GM23248 (cell line): ENCODE results near the gene PTPRN2. TPM values are rescaled to one million over a fixed set of nuclear protein-coding genes. Genes with fewer than 3 reads are reported as not detected.

ENCODE experiments used
- DNase-seq: peaks from one replicate; pipeline ENCODE4 v3.0.0-alpha.2; 2015
- H2AFZ ChIP-seq: fragments of 200-600 bp; sonication (generic); 2 replicates; pipeline ENCODE4 v1.6.1; 2016; ENCODE audit warnings: antibody characterized with exemption
- H3F3A ChIP-seq: fragments of 200-600 bp; sonication (generic); 2 replicates; pipeline ENCODE4 v1.6.1; 2016; ENCODE audit warnings: mild to moderate bottlenecking, antibody characterized with exemption, mixed run types; ENCODE audit not compliant: insufficient read depth
- H3K27ac ChIP-seq: fragments of 200-600 bp; sonication (generic); 2 replicates; pipeline ENCODE4 v1.5.1; 2016; ENCODE audit warnings: mild to moderate bottlenecking
- H3K27me3 ChIP-seq: fragments of 200-600 bp; sonication (generic); replicated peaks from 2 replicates; pipeline ENCODE4 v1.6.1; 2016; ENCODE audit warnings: mild to moderate bottlenecking; ENCODE audit not compliant: insufficient read depth
- H3K36me3 ChIP-seq: fragments of 200-600 bp; sonication (generic); 2 replicates; pipeline ENCODE4 v1.6.1; 2016; ENCODE audit warnings: low read depth, mild to moderate bottlenecking
- H3K4me1 ChIP-seq: fragments of 200-600 bp; sonication (generic); 2 replicates; pipeline ENCODE4 v1.6.1; 2016; ENCODE audit warnings: mild to moderate bottlenecking; ENCODE audit not compliant: insufficient read depth
- H3K4me2 ChIP-seq: fragments of 200-600 bp; sonication (generic); one replicate; pipeline ENCODE4 v1.6.1; 2016; ENCODE audit warnings: mild to moderate bottlenecking; ENCODE audit not compliant: unreplicated experiment
- H3K4me3 ChIP-seq: fragments of 200-600 bp; sonication (generic); 2 replicates; pipeline ENCODE4 v1.5.1; 2016; ENCODE audit warnings: mild to moderate bottlenecking
- H3K79me2 ChIP-seq: fragments of 200-600 bp; sonication (generic); 2 replicates; pipeline ENCODE4 v1.6.1; 2016; ENCODE audit warnings: mild to moderate bottlenecking; ENCODE audit not compliant: insufficient read depth
- H3K9ac ChIP-seq: fragments of 200-600 bp; sonication (generic); 2 replicates; pipeline ENCODE4 v1.6.1; 2016; ENCODE audit warnings: mild to moderate bottlenecking
- H3K9me2 ChIP-seq: fragments of 200-600 bp; sonication (generic); 2 replicates; pipeline ENCODE4 v1.6.1; 2016; ENCODE audit warnings: mixed run types, mild to moderate bottlenecking, moderate library complexity; ENCODE audit not compliant: insufficient read depth
- H3K9me3 ChIP-seq: fragments of 200-600 bp; sonication (generic); one replicate; pipeline ENCODE4 v1.6.1; 2017; ENCODE audit warnings: low read depth
- H4K20me1 ChIP-seq: fragments of 200-600 bp; sonication (generic); 2 replicates; pipeline ENCODE4 v1.6.0; 2016; ENCODE audit not compliant: insufficient read depth
- EZH2 ChIP-seq: fragments of 200-600 bp; sonication (generic); IDR thresholded peaks from 2 replicates; pipeline ENCODE4 v1.6.1; 2018; ENCODE audit warnings: antibody characterized with exemption, mild to moderate bottlenecking; ENCODE audit not compliant: insufficient read depth, poor library complexity, severe bottlenecking
- EZH2phosphoT487 ChIP-seq: fragments of 200-600 bp; sonication (generic); IDR thresholded peaks from 2 replicates; pipeline ENCODE4 v1.6.1; 2018; ENCODE audit warnings: antibody characterized with exemption, moderate library complexity, mild to moderate bottlenecking, low read depth; ENCODE audit not compliant: insufficient read depth
- WGBS, 2 experiments: methylation state at CpG; one replicate each; pipeline ENCODE4 v1.1.6; 2015 to 2017; ENCODE audit warnings: low lambda C conversion rate in 2 of 2, low coverage in 1 of 2; ENCODE audit errors: missing lambda C conversion rate in 2 of 2; 5-methylcytosine and 5-hydroxymethylcytosine counted together
- in situ Hi-C: fragments of 300-500 bp; cut with MboI; formaldehyde crosslinking; loops from 2 replicates; pipeline ENCODE4 v1.15.0; 2020
- polyA plus RNA-seq: library from polyadenylated mRNA; unstranded; fragments of >200 nt; fragmentation: Nextera tagmentation; extraction: Ambion mirVana; gene quantifications from 2 replicates; pipeline ENCODE4 v1.2.1, GENCODE V29; 2016
- total RNA-seq: library from RNA; depleted of rRNA; stranded (reverse); fragments of >200 nt; shearing (Covaris generic); gene quantifications from 2 replicates; pipeline ENCODE4 v1.2.3, GENCODE V29; 2014

PTPRN2 gene
- total and polyA plus RNA-seq, 2 experiments from 2014 or later, result 0.13 TPM; not detected in 1

GRCh38 chr7:157954901-157955300, 632.7 kb downstream of the PTPRN2 start:
- H3K27ac ChIP-seq, result no peak overlapping the region
- no peaks in the 10 kb centered on the region for H3F3A ChIP-seq
- H3K9me2 ChIP-seq, result no peaks in the 10 kb centered on the region
- TF ChIP-seq EZH2phosphoT487, result no peak
- no peak for TF ChIP-seq EZH2
- no peaks in the 10 kb centered on the region for H3K36me3 ChIP-seq
- no peak overlapping the region for H2AFZ ChIP-seq
- H3K9me3 ChIP-seq, result no peaks in the 10 kb centered on the region
- no peak overlapping the region for H3K9ac ChIP-seq
- in situ Hi-C loops, result no loop called here
- H3K4me3 ChIP-seq, result no peak overlapping the region
- no peaks in the 10 kb centered on the region for H4K20me1 ChIP-seq
- H3K4me1 ChIP-seq, result no peaks in the 10 kb centered on the region
- H3K4me2 ChIP-seq, result no peak overlapping the region
- no peaks in the 10 kb centered on the region for H3K27me3 ChIP-seq
- H3K79me2 ChIP-seq, result no peaks in the 10 kb centered on the region
- 32 to 37% methylated on average over 7 of the region's 7 CpGs for WGBS, 2 experiments
- no peak for DNase-seq

GRCh38 chr7:157952841-157953645, 634.6 kb downstream of the PTPRN2 start:
- Histone ChIP-seq H3K4me1 (no peaks in the 10 kb centered on the region), H3K36me3 (no peaks in the 10 kb centered on the region), H3K27me3 (no peaks in the 10 kb centered on the region), H3K9ac (no peak overlapping the region), H3K79me2 (no peaks in the 10 kb centered on the region), H3K4me2 (no peak overlapping the region), H3K27ac (no peak overlapping the region), H3F3A (no peaks in the 10 kb centered on the region), H2AFZ (no peak overlapping the region), H3K9me3 (no peaks in the 10 kb centered on the region), H3K4me3 (no peak overlapping the region), H4K20me1 (no peaks in the 10 kb centered on the region), H3K9me2 (no peaks in the 10 kb centered on the region)
- in situ Hi-C loops, result no loop called here
- TF ChIP-seq EZH2, result no peak
- 35 to 45% methylated on average over 25 of the region's 25 CpGs for WGBS, 2 experiments
- no peak for DNase-seq

- Histone ChIP-seq H4K20me1 (no peaks in the 10 kb centered on the region), H3K36me3 (no peaks in the 10 kb centered on the region), H3K4me3 (no peak overlapping the region), H3K4me2 (no peak overlapping the region), H3K4me1 (no peaks in the 10 kb centered on the region), H3K27me3 (no peaks in the 10 kb centered on the region), H3F3A (no peaks in the 10 kb centered on the region), H3K79me2 (no peaks in the 10 kb centered on the region), H3K9ac (no peak overlapping the region), H3K9me3 (no peaks in the 10 kb centered on the region), H3K27ac (no peak overlapping the region), H3K9me2 (no peaks in the 10 kb centered on the region), H2AFZ (no peak overlapping the region)
- no peak for DNase-seq
- no peak for TF ChIP-seq EZH2phosphoT487
- in situ Hi-C loops, result no loop called here
- WGBS, 2 experiments, result 30 to 52% methylated on average over 7 to 21 of the region's 21 CpGs
These were observed 635.5 kb downstream of the PTPRN2 start for GRCh38 chr7:157952050-157952667.

- in situ Hi-C loops, result no loop called here
- WGBS, 2 experiments, result 50 to 58% methylated on average over 26 of the region's 26 CpGs
- Histone ChIP-seq H4K20me1 (no peaks in the 10 kb centered on the region), H3K4me2 (no peak overlapping the region), H3K36me3 (no peaks in the 10 kb centered on the region), H3K9ac (no peak overlapping the region), H3K27ac (no peak overlapping the region), H3F3A (no peaks in the 10 kb centered on the region), H3K4me1 (no peaks in the 10 kb centered on the region), H3K27me3 (no peaks in the 10 kb centered on the region), H2AFZ (no peak overlapping the region), H3K9me2 (no peaks in the 10 kb centered on the region), H3K4me3 (no peak overlapping the region), H3K9me3 (no peaks in the 10 kb centered on the region), H3K79me2 (no peaks in the 10 kb centered on the region)
- no peak for DNase-seq
- no peak for TF ChIP-seq EZH2
- no peak for TF ChIP-seq EZH2phosphoT487
These were observed 636.1 kb downstream of the PTPRN2 start for GRCh38 chr7:157951300-157952049.
